ENCODE results near the gene PTPRD. TPM values are rescaled to one million over a fixed set of nuclear protein-coding genes. Genes with fewer than 3 reads are reported as not detected.

The PTPRD gene
- total and polyA plus RNA-seq, 2 donors (not counting 1 experiment from before 2014, with no cell fraction given), result not detected

DNA sequence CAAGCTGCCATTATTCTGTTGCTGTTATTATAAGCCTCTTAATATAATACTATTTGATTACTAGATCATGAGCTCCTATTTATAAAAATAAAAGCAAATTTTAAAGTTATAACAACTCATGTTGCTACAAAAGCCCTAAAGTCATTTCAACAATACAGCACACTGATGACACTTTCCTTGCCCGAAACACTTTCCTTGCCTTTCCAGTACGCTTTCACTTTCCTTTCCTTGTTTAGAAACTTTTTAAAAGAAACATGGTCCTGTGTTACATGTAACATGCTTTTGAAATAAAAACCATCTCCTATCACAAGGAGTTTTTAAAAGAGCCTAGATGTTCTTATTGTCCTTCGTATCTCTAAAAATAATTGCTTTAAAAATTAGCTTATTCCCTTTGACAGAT lies 688.4 kb downstream of the PTPRD start:
- intact Hi-C loops (cut with micrococcal nuclease), result no loop called here
- Histone ChIP-seq H3K4me3 (ENCODE audit: control extremely low read depth in 1 of 5, extremely low read depth in 1 of 5, insufficient read depth in 1 of 5, low read depth in 2 of 5, low read length in 4 of 5) (no peak overlapping the region), H3K27ac (ENCODE audit: low read length in 2 of 2) (no peak overlapping the region), H3K79me2 (ENCODE audit: control insufficient read depth, insufficient read depth, low read length) (no peaks in the 10 kb centered on the region), H4K20me1 (ENCODE audit: control insufficient read depth, insufficient read depth, low read length, poor library complexity, severe bottlenecking) (no peaks in the 10 kb centered on the region), H3K36me3 (replicated peaks in 1 of 2; ENCODE audit: control extremely low read depth in 1 of 2, control insufficient read depth in 1 of 2, extremely low read depth in 1 of 2, insufficient read depth in 2 of 2, low read length in 1 of 2) (no peaks in the 10 kb centered on the region), H3K9ac (ENCODE audit: low read length) (no peak overlapping the region), H3K4me1 (ENCODE audit: control insufficient read depth in 2 of 2, insufficient read depth in 2 of 2, low read length in 2 of 2) (no peaks in the 10 kb centered on the region), H3K4me2 (replicated peaks; ENCODE audit: low read depth, low read length, poor library complexity, severe bottlenecking) (no peak overlapping the region), H2AFZ (ENCODE audit: insufficient read depth, low read depth, low read length, poor library complexity, severe bottlenecking) (no peak overlapping the region), H3K9me3 (ENCODE audit: control extremely low read depth in 1 of 3, control insufficient read depth in 2 of 3, insufficient read depth in 1 of 3, low read length in 2 of 3) (no peaks in the 10 kb centered on the region), H3K27me3 (replicated peaks in 1 of 4; ENCODE audit: control extremely low read depth in 1 of 4, control insufficient read depth in 3 of 4, insufficient read depth in 4 of 4, low read length in 3 of 4) (no peaks in the 10 kb centered on the region)
- POLR2A ChIA-PET, result no interaction called here
- no peaks in the 10 kb centered on the region for H3K27me3 Mint-ChIP-seq
- H3K4me1 Mint-ChIP-seq, result peaks cover 4% of the 10 kb centered on the region
- no peak overlapping the region for H3K4me3 Mint-ChIP-seq
- CTCF ChIA-PET, result interaction anchor here (1.4 to 2.0 kb wide), 2 partner anchors 19 to 22 kb away, joined by 4 to 11 read pairs; no protein-coding TSS in a partner anchor
- DNase-seq (no peak), ATAC-seq (ENCODE audit: low read depth) (no peak)
- H3K27ac Mint-ChIP-seq, result no peak overlapping the region
- TF ChIP-seq EZH2 (IDR thresholded peaks at IDR 0.05; ENCODE audit: borderline replicate concordance, insufficient read depth, low read depth, low read length, poor library complexity, severe bottlenecking) (no peak), CTCF (IDR thresholded peaks at IDR 0.05) (no peak)
- WGBS (ENCODE audit: insufficient coverage), result no CpG with 5 or more reads among the region's 3 CpGs
- H3K9me3 Mint-ChIP-seq (ENCODE audit: insufficient read depth), result no peaks in the 10 kb centered on the region

DNA sequence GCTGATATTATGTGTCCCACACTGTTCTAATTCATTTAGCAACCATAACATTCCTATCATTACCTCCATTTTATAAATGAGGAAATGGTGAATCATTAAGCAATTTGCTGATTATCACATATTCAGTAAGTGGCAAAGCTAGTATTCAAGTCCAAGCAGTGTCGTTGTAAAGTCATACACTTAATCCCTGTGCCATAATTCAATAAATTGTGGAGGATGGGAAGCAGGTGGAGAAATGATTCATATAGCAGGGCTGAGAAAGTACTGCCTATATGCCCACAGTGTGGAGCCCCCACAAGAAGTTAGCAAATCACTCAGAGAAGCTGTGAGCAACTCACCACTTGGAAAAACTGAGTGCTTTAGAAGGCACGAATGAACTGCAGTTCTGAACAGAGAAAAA lies 691.0 kb downstream of the PTPRD start:
- CTCF ChIA-PET, result interaction anchor here (1.0 kb wide), 1 partner anchor 21 kb away, joined by 3 read pairs; no protein-coding TSS in a partner anchor
- 80% methylated on average over 1 of the region's 2 CpGs for WGBS (ENCODE audit: insufficient coverage)

More for the DNA sequence above, 691.0 kb downstream of the PTPRD start:
- H3K36me3 ChIP-seq (replicated peaks in 1 of 2; ENCODE audit: control extremely low read depth in 1 of 2, control insufficient read depth in 1 of 2, extremely low read depth in 1 of 2, insufficient read depth in 2 of 2, low read length in 1 of 2), result no peaks in the 10 kb centered on the region
- ATAC-seq (ENCODE audit: low read depth), result no peak
- no peaks in the 10 kb centered on the region for H3K9me3 Mint-ChIP-seq (ENCODE audit: insufficient read depth)
- H3K4me2 ChIP-seq (replicated peaks; ENCODE audit: low read depth, low read length, poor library complexity, severe bottlenecking), result no peak overlapping the region
- no peak overlapping the region for H3K27ac Mint-ChIP-seq
- DNase-seq, result no peak
- H3K9ac ChIP-seq (ENCODE audit: low read length), result no peak overlapping the region
- no peak overlapping the region for H3K4me3 Mint-ChIP-seq
- peaks cover 4% of the 10 kb centered on the region for H3K4me1 Mint-ChIP-seq
- H3K4me3 ChIP-seq (ENCODE audit: control extremely low read depth in 1 of 5, extremely low read depth in 1 of 5, insufficient read depth in 1 of 5, low read depth in 2 of 5, low read length in 4 of 5), result no peak overlapping the region
- no peaks in the 10 kb centered on the region for H4K20me1 ChIP-seq (ENCODE audit: control insufficient read depth, insufficient read depth, low read length, poor library complexity, severe bottlenecking)
- POLR2A ChIA-PET, result no interaction called here
- H3K27me3 Mint-ChIP-seq, result no peaks in the 10 kb centered on the region
- H3K27ac ChIP-seq (ENCODE audit: low read length in 2 of 2), result no peak overlapping the region
- H3K4me1 ChIP-seq (ENCODE audit: control insufficient read depth in 2 of 2, insufficient read depth in 2 of 2, low read length in 2 of 2), result no peaks in the 10 kb centered on the region
- no peaks in the 10 kb centered on the region for H3K79me2 ChIP-seq (ENCODE audit: control insufficient read depth, insufficient read depth, low read length)
- TF ChIP-seq CTCF (IDR thresholded peaks at IDR 0.05) (no peak), EZH2 (IDR thresholded peaks at IDR 0.05; ENCODE audit: borderline replicate concordance, insufficient read depth, low read depth, low read length, poor library complexity, severe bottlenecking) (no peak)
- no peaks in the 10 kb centered on the region for H3K9me3 ChIP-seq (ENCODE audit: control extremely low read depth in 1 of 3, control insufficient read depth in 2 of 3, insufficient read depth in 1 of 3, low read length in 2 of 3)
- H3K27me3 ChIP-seq (replicated peaks in 1 of 4; ENCODE audit: control extremely low read depth in 1 of 4, control insufficient read depth in 3 of 4, insufficient read depth in 4 of 4, low read length in 3 of 4), result no peaks in the 10 kb centered on the region
- H2AFZ ChIP-seq (ENCODE audit: insufficient read depth, low read depth, low read length, poor library complexity, severe bottlenecking), result no peak overlapping the region
- intact Hi-C loops (cut with micrococcal nuclease), result no loop called here

Measured in B cell (primary cell).